Kidney epithelial cell (primary cell): ENCODE data around the gene GPC3. TPM values are rescaled to one million over a fixed set of nuclear protein-coding genes. Genes with fewer than 3 reads are reported as not detected.

ENCODE experiments used
- DNase-seq: peaks from one replicate; pipeline ENCODE4 v3.0.0-alpha.2; 2010; ENCODE audit warnings: low read depth
- H3K27me3 ChIP-seq: 2 replicates; pipeline ENCODE4 v1.6.0; 2011; ENCODE audit warnings: low read length; ENCODE audit not compliant: control insufficient read depth, insufficient read depth
- H3K36me3 ChIP-seq: 2 replicates; pipeline ENCODE4 v1.5.1; 2011; ENCODE audit warnings: low read length; ENCODE audit not compliant: control insufficient read depth, insufficient read depth
- H3K4me3 ChIP-seq: 2 replicates; pipeline ENCODE4 v1.5.1; 2011; ENCODE audit warnings: low read depth, mild to moderate bottlenecking, control low read depth, low read length
- CTCF ChIP-seq: IDR thresholded peaks from 2 replicates; pipeline ENCODE4 v1.5.1; 2011; ENCODE audit warnings: mild to moderate bottlenecking, moderate library complexity, low read length, control low read depth, inconsistent platforms; ENCODE audit not compliant: insufficient read depth, poor library complexity, severe bottlenecking
- total RNA-seq: library from RNA; depleted of rRNA; stranded (reverse); fragments of >200 nt; gene quantifications from 2 replicates; pipeline ENCODE4 v1.2.3, GENCODE V29; 2015

The GPC3 gene
- total RNA-seq, 1 donor from 2014 or later: 14.5 TPM

- Histone ChIP-seq H3K4me3 (peak overlapping the region; percentile 30), H3K36me3 (no peaks in the 10 kb centered on the region), H3K27me3 (peaks cover 14% of the 10 kb centered on the region)
- DNase-seq: no peak
- no peak for TF ChIP-seq CTCF
These were observed 731 bp upstream of the GPC3 start for GRCh38 chrX:133985967-133986683.

- Histone ChIP-seq H3K4me3 (no peak overlapping the region), H3K36me3 (no peaks in the 10 kb centered on the region), H3K27me3 (peaks cover 14% of the 10 kb centered on the region)
- TF ChIP-seq CTCF: no peak
- DNase-seq: no peak
These were observed 584 bp downstream of the GPC3 start for GRCh38 chrX:133984857-133985163.

- no peak for TF ChIP-seq CTCF
- Histone ChIP-seq H3K27me3 (peaks cover 14% of the 10 kb centered on the region), H3K4me3 (no peak overlapping the region), H3K36me3 (no peaks in the 10 kb centered on the region)
- DNase-seq: no peak
These were observed 1.2 kb downstream of the GPC3 start for GRCh38 chrX:133983974-133984845.

GRCh38 chrX:133983256-133983973, 2.0 kb downstream of the GPC3 start:
- DNase-seq: no peak
- no peak overlapping the region for H3K4me3 ChIP-seq
- no peaks in the 10 kb centered on the region for H3K36me3 ChIP-seq
- H3K27me3 ChIP-seq: peaks cover 14% of the 10 kb centered on the region
- TF ChIP-seq CTCF: no peak

GRCh38 chrX:133981924-133982323, 3.5 kb downstream of the GPC3 start:
- no peak overlapping the region for H3K4me3 ChIP-seq
- no peaks in the 10 kb centered on the region for H3K36me3 ChIP-seq
- TF ChIP-seq CTCF: no peak
- peaks cover 14% of the 10 kb centered on the region for H3K27me3 ChIP-seq
- no peak for DNase-seq
